K562 (cell line): ENCODE measurements around the gene MAP3K14. TPM values are rescaled to one million over a fixed set of nuclear protein-coding genes. Genes with fewer than 3 reads are reported as not detected.

Experiments
- ATAC-seq: fragments of 200-7000 bp; cut with Tn5 transposase; 3 replicates; pipeline ENCODE4 v1.9.1; 2020; ENCODE audit warnings: moderate library complexity
- BruUV-seq: library from RNA; stranded (reverse); fragments of 400-500 nt; replicated peaks from 2 replicates; lab custom pipeline; 2021; lab: Mats Ljungman, UMichigan
- CTCF ChIA-PET: fragments of 300-600 bp; formaldehyde crosslinking; extraction: SDS; loops from one replicate; lab custom pipeline; 2021; ENCODE audit warnings: low intra/inter-chr PET ratio; lab: Yijun Ruan, JAX
- POLR2A ChIA-PET: fragments of 300-600, 350-650 bp; sonication (Branson Sonifier 250); formaldehyde crosslinking; extraction: SDS; loops from one replicate; lab custom pipeline; 2021; ENCODE audit warnings: antibody characterized with exemption, inconsistent platforms; lab: Yijun Ruan, JAX
- DNase-seq, 4 experiments: peaks; one replicate each; pipeline versions ENCODE4 v3.0.0 to v3.0.0-alpha.2; 2011 to 2018; ENCODE audit warnings: low spot score in 3 of 4, mixed read lengths in 3 of 4; ENCODE audit errors: extremely low read depth in 1 of 4
- FAIRE-seq: peaks from 2 replicates; lab custom pipeline; 2011; peaks lifted over from hg19 to GRCh38; lab: Jason Lieb, UNC
- H2AFZ ChIP-seq: 2 replicates; pipeline ENCODE4 v1.6.0; 2011; ENCODE audit warnings: low read depth, low read length, control low read depth, inconsistent platforms
- H3K27ac ChIP-seq: fragments of 200-600 bp; 3 replicates; pipeline ENCODE4 v1.8.0; 2011; ENCODE audit warnings: low read depth, mild to moderate bottlenecking, control low read depth, inconsistent platforms, low read length, moderate library complexity, mixed read lengths; ENCODE audit errors: extremely low read depth
- H3K27me3 ChIP-seq, 2 experiments: fragments of 300-600 bp in 1 of 2; 2 replicates in 1 of 2; 3 replicates in 1 of 2; pipeline versions ENCODE4 v1.6.0 to v1.8.0; 2011; ENCODE audit warnings: inconsistent platforms in 2 of 2, low read length in 2 of 2, mild to moderate bottlenecking in 1 of 2, mixed read lengths in 1 of 2, moderate library complexity in 1 of 2; ENCODE audit not compliant: control insufficient read depth in 2 of 2, insufficient read depth in 2 of 2
- H3K36me3 ChIP-seq: fragments of 300-600 bp; 3 replicates; pipeline ENCODE4 v1.8.0; 2011; ENCODE audit warnings: mild to moderate bottlenecking, low read length, inconsistent platforms; ENCODE audit not compliant: control insufficient read depth, insufficient read depth
- H3K4me1 ChIP-seq, 2 experiments: fragments of 200-600 bp in 1 of 2; replicated peaks in 1 of 2; 2 replicates in 1 of 2; 3 replicates in 1 of 2; pipeline versions ENCODE4 v1.5.1 to v1.8.0; 2011; ENCODE audit warnings: inconsistent platforms in 2 of 2, low read length in 2 of 2, mild to moderate bottlenecking in 1 of 2, mixed read lengths in 1 of 2, moderate library complexity in 1 of 2; ENCODE audit not compliant: control insufficient read depth in 2 of 2, insufficient read depth in 2 of 2
- H3K4me2 ChIP-seq: 2 replicates; pipeline ENCODE4 v1.6.1; 2011; ENCODE audit warnings: low read length, control low read depth, inconsistent platforms, mixed read lengths; ENCODE audit not compliant: insufficient read depth
- H3K4me3 ChIP-seq: fragments of 200-600 bp; sonication (generic), shearing (Covaris generic); 2 replicates; pipeline ENCODE4 v1.5.1; 2016; ENCODE audit warnings: control low read depth, inconsistent platforms
- H3K79me2 ChIP-seq: fragments of 200-600 bp; 3 replicates; pipeline ENCODE4 v1.8.0; 2011; ENCODE audit warnings: low read length, inconsistent platforms; ENCODE audit not compliant: control insufficient read depth, insufficient read depth
- H3K9ac ChIP-seq, 2 experiments: 2 replicates each; pipeline versions ENCODE4 v1.6.0 to v1.6.1; 2011; ENCODE audit warnings: low read depth in 2 of 2, low read length in 2 of 2, control low read depth in 1 of 2, inconsistent platforms in 1 of 2, mild to moderate bottlenecking in 1 of 2, mixed read lengths in 1 of 2; ENCODE audit not compliant: insufficient read depth in 1 of 2
- H3K9me1 ChIP-seq: one replicate; pipeline ENCODE4 v1.6.0; 2011; ENCODE audit warnings: inconsistent platforms, mild to moderate bottlenecking, low read length, moderate library complexity; ENCODE audit not compliant: control insufficient read depth, insufficient read depth
- H3K9me3 ChIP-seq: replicated peaks from 2 replicates; pipeline ENCODE4 v1.5.1; 2011; ENCODE audit warnings: low read depth, low read length, inconsistent platforms; ENCODE audit not compliant: control insufficient read depth, insufficient read depth
- H4K20me1 ChIP-seq: replicated peaks from 2 replicates; pipeline ENCODE4 v1.6.1; 2011; ENCODE audit warnings: low read length, inconsistent platforms, mixed read lengths; ENCODE audit not compliant: control insufficient read depth, insufficient read depth
- ARID2 ChIP-seq: fragments of 450-650 bp; IDR thresholded peaks from 2 replicates; pipeline ENCODE4 v1.6.1; 2017; ENCODE audit warnings: antibody characterized with exemption, mild to moderate bottlenecking
- BDP1 ChIP-seq: IDR thresholded peaks from 3 replicates; pipeline ENCODE4 v1.6.1; 2011; ENCODE audit not compliant: insufficient read length, insufficient read depth
- CBFA2T2 ChIP-seq: fragments of 450-650 bp; conservative IDR thresholded peaks from 2 replicates; pipeline ENCODE4 v1.6.1; 2017; ENCODE audit warnings: mild to moderate bottlenecking
- DACH1 ChIP-seq: fragments of 450-650 bp; IDR thresholded peaks from 2 replicates; pipeline ENCODE4 v1.6.1; 2018; ENCODE audit not compliant: partially characterized antibody
- HDAC8 ChIP-seq: fragments of 450-650 bp; IDR thresholded peaks from 2 replicates; pipeline ENCODE4 v1.6.1; 2016; ENCODE audit warnings: mild to moderate bottlenecking, missing genetic modification characterization, moderate library complexity, missing compliant biosample characterization
- PHF8 ChIP-seq: fragments of 200-600 bp; sonication (generic); IDR thresholded peaks from 2 replicates; pipeline ENCODE4 v1.6.1; 2012; ENCODE audit warnings: mixed run types, mild to moderate bottlenecking, inconsistent platforms, low read length, moderate library complexity, borderline replicate concordance
- RBM25 ChIP-seq: fragments of 200-400 bp; formaldehyde crosslinking; IDR thresholded peaks from 2 replicates; pipeline ENCODE4 v1.6.1; 2018; ENCODE audit warnings: low read length, low read depth, moderate library complexity; ENCODE audit not compliant: severe bottlenecking
- SMC3 ChIP-seq: conservative IDR thresholded peaks from 2 replicates; pipeline ENCODE4 v1.6.1; 2011; ENCODE audit warnings: low read depth, low read length, improper control_type of control experiment; ENCODE audit not compliant: insufficient read depth
- ZNF551 ChIP-seq: fragments of 250-450 bp; sonication (Bioruptor Pico); IDR thresholded peaks from 2 replicates; pipeline ENCODE4 v1.5.0; 2021; ENCODE audit warnings: mild to moderate bottlenecking, moderate library complexity
- ZNF75A ChIP-seq: fragments of 450-650 bp; formaldehyde crosslinking; IDR thresholded peaks from 2 replicates; pipeline ENCODE4 v1.4.0; 2020; ENCODE audit warnings: mild to moderate bottlenecking
- ZNF780A ChIP-seq: fragments of 250-450 bp; sonication (Bioruptor Pico); IDR thresholded peaks from 2 replicates; pipeline ENCODE4 v1.5.0; 2021; ENCODE audit warnings: mild to moderate bottlenecking
- WGBS: fragments of 100-300 bp; shearing (Covaris generic); methylation state at CpG from one replicate; pipeline ENCODE4 v1.1.6; 2016; ENCODE audit warnings: low coverage, mixed read lengths; ENCODE audit not compliant: insufficient coverage; ENCODE audit errors: missing lambda C conversion rate; 5-methylcytosine and 5-hydroxymethylcytosine counted together
- in situ Hi-C: fragments of 300-500 bp; cut with MboI; formaldehyde crosslinking; loops from 4 replicates; pipeline ENCODE4 v1.15.0; 2018; ENCODE audit warnings: inconsistent platforms, mixed read lengths
- intact Hi-C: fragments of 100-400 bp; cut with micrococcal nuclease; formaldehyde crosslinking; loops from 2 replicates; pipeline ENCODE4 v1.14.2; 2022
- polyA plus RNA-seq, 8 experiments: library from polyadenylated mRNA; depleted of rRNA in 4 of 8; stranded (reverse) in 5 of 8; unstranded in 3 of 8; fragments of >200 nt; fragmentation: Nextera tagmentation in 2 of 8; fragmentation: Illumina TruSeq in 1 of 8; extraction: Ambion mirVana in 2 of 8; extraction: Trizol in 1 of 8; gene quantifications; 2 replicates each; pipeline versions ENCODE4 v1.2.1 to v1.2.3, GENCODE V29; 2011 to 2014; ENCODE audit warnings: inconsistent platforms in 1 of 8, missing spikeins in 1 of 8
- total RNA-seq, 7 experiments: library from RNA; depleted of rRNA in 6 of 7; stranded (reverse); fragments of >200 nt in 6 of 7; fragmentation: Illumina TruSeq in 2 of 7; extraction: Trizol in 2 of 7; gene quantifications; 2 replicates each; pipeline versions ENCODE4 v1.2.1 to v1.2.3, GENCODE V29; 2011 to 2021; ENCODE audit warnings: low replicate concordance in 1 of 7
- TF ChIP-seq, protein P1 (sequence below): fragments of 450-650 bp; conservative IDR thresholded peaks from 2 replicates; pipeline ENCODE4 v1.6.1; 2016; ENCODE audit warnings: missing genetic modification characterization, low read depth, mild to moderate bottlenecking, control low read depth, missing compliant biosample characterization
- TF ChIP-seq, protein P2 (sequence below): fragments of 450-650 bp; IDR thresholded peaks from 2 replicates; pipeline ENCODE4 v1.6.1; 2016; ENCODE audit warnings: borderline replicate concordance

Gene MAP3K14
- total and polyA plus RNA-seq, 9 of the 15 experiments (the other 6 are each of a cell fraction or from before 2014, with no cell fraction given) = 0.45 to 8.7 (median 3.2) TPM

DNA sequence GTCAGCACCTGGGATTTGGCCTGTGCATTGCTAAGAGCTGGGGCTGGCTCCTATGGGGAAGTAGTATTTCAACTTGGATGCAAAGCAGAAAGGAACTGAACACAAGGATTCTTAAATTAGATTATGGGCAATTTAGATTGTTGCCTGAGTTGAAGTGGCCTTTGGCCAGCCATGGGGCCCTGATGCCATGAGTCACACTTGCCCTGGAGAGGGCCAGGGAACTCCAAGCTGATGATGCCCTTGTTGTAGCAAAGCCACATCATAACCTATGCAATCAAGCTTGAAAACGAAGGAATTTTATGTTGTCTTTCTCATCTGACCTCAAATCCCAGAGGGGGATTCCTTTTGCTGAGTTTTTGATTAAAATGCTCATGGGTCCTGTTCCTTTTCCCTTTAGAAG, 51.0 kb downstream of the MAP3K14 start:
- H3K79me2 ChIP-seq = no peaks in the 10 kb centered on the region
- H3K9me1 ChIP-seq = no peaks in the 10 kb centered on the region
- in situ Hi-C loops (no loop called here), intact Hi-C loops (no loop called here)
- peaks cover 81% of the 10 kb centered on the region for H3K36me3 ChIP-seq
- no peak overlapping the region for H3K4me3 ChIP-seq
- H3K9ac ChIP-seq = no peak overlapping the region
- H3K4me2 ChIP-seq = no peak overlapping the region
- H2AFZ ChIP-seq = no peak overlapping the region
- peaks cover 0 to 22% of the 10 kb centered on the region in 2 experiments; a peak in 1 of 5 replicates for H3K4me1 ChIP-seq
- FAIRE-seq = no peak
- POLR2A ChIA-PET = interaction anchor here (0.7 to 2.4 kb wide), 5 partner anchors 10 to 130 kb away, joined by 3 to 13 read pairs (median 4); partner anchors contain the start of genes ACBD4 and HEXIM1
- H4K20me1 ChIP-seq = 0 out of 2 replicates have a peak, but pooled peaks cover 7% of the 10 kb centered on the region
- H3K27ac ChIP-seq = no peak overlapping the region
- CTCF ChIA-PET = no interaction called here
- no TSS peak for BruUV-seq
- no peaks in the 10 kb centered on the region for H3K9me3 ChIP-seq
- no peak for ATAC-seq
- no peak for DNase-seq
- WGBS = 16% methylated on average over 1 of the region's 1 CpG
- TF ChIP-seq DACH1 = no peak
- TF ChIP-seq ZNF780A (CRISPR knock-in tag) = no peak
- TF ChIP-seq ZNF551 (CRISPR knock-in tag) = no peak
- H3K27me3 ChIP-seq = no peaks in the 10 kb centered on the region

DNA sequence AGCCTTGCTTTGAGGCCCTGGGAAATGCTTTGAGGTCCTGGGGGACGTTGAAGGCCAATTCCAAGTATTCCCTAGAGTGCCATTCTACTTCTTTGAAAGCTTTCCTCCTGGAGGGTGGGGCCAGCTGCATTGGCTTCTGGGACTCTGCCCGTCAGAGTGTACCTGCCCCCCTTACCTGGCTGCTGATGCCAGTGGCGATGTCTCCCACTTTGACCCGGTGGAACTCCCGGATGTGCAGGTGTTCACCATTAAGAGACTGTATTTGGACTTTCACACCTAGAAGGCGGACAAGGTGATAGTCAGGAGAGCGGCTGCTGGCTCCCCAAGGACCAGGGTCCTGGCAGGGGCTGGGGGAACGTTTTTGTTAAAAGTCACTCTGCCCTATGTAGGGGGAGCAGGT, 51.8 kb downstream of the MAP3K14 start:
- POLR2A ChIA-PET = interaction anchor here (0.7 to 1.3 kb wide), 3 partner anchors 9 to 130 kb away, joined by 3 to 5 read pairs (median 4); partner anchors contain the start of genes ACBD4 and HEXIM1
- peaks cover 73% of the 10 kb centered on the region for H3K36me3 ChIP-seq
- no peak for ATAC-seq
- H4K20me1 ChIP-seq = 0 out of 2 replicates have a peak, but pooled peaks cover 7% of the 10 kb centered on the region
- H3K79me2 ChIP-seq = no peaks in the 10 kb centered on the region
- in situ Hi-C loops = no loop called here
- H3K9ac ChIP-seq = no peak overlapping the region; a peak in 1 of 4 replicates
- H3K27ac ChIP-seq = no peak overlapping the region
- H3K9me1 ChIP-seq = no peaks in the 10 kb centered on the region
- no TSS peak for BruUV-seq
- peaks cover 0 to 18% of the 10 kb centered on the region in 2 experiments; a peak in 2 of 5 replicates for H3K4me1 ChIP-seq
- no peak overlapping the region for H3K4me2 ChIP-seq
- no peaks in the 10 kb centered on the region for H3K9me3 ChIP-seq
- DNase-seq = no peak
- no peak overlapping the region for H3K4me3 ChIP-seq
- FAIRE-seq = no peak
- 78% methylated on average over 8 of the region's 8 CpGs for WGBS
- CTCF ChIA-PET = no interaction called here
- H3K27me3 ChIP-seq = no peaks in the 10 kb centered on the region
- intact Hi-C loops = no loop called here
- H2AFZ ChIP-seq = no peak overlapping the region
- TF ChIP-seq ZNF75A (CRISPR knock-in tag) (no peak), RBM25 (no peak), CBFA2T2 (no peak), SMC3 (no peak), ARID2 (no peak), PHF8 (no peak), HDAC8 (no peak), BDP1 (no peak)
- TF ChIP-seq, protein P1, sequence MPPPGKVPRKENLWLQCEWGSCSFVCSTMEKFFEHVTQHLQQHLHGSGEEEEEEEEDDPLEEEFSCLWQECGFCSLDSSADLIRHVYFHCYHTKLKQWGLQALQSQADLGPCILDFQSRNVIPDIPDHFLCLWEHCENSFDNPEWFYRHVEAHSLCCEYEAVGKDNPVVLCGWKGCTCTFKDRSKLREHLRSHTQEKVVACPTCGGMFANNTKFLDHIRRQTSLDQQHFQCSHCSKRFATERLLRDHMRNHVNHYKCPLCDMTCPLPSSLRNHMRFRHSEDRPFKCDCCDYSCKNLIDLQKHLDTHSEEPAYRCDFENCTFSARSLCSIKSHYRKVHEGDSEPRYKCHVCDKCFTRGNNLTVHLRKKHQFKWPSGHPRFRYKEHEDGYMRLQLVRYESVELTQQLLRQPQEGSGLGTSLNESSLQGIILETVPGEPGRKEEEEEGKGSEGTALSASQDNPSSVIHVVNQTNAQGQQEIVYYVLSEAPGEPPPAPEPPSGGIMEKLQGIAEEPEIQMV (tag) = no peak
- TF ChIP-seq, protein P2, sequence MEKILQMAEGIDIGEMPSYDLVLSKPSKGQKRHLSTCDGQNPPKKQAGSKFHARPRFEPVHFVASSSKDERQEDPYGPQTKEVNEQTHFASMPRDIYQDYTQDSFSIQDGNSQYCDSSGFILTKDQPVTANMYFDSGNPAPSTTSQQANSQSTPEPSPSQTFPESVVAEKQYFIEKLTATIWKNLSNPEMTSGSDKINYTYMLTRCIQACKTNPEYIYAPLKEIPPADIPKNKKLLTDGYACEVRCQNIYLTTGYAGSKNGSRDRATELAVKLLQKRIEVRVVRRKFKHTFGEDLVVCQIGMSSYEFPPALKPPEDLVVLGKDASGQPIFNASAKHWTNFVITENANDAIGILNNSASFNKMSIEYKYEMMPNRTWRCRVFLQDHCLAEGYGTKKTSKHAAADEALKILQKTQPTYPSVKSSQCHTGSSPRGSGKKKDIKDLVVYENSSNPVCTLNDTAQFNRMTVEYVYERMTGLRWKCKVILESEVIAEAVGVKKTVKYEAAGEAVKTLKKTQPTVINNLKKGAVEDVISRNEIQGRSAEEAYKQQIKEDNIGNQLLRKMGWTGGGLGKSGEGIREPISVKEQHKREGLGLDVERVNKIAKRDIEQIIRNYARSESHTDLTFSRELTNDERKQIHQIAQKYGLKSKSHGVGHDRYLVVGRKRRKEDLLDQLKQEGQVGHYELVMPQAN = no peak
